Measurements from ENCODE around the gene NMBR.
"Not testable (repeated sequence)": the region's sequence is repeated elsewhere in the genome, so short reads cannot be mapped to it uniquely, and the experiment has no call there.

The NMBR gene

GRCh38 chr6:142058551-142059290 is 88.2 kb downstream of the NMBR start:
- Mint-ChIP-seq H3K4me3 (no peak overlapping the region), H3K27me3 (peaks cover 4% of the 10 kb centered on the region), H3K27ac (no peak overlapping the region), H3K36me3 (ENCODE audit: low read depth) (no peaks in the 10 kb centered on the region), H3K9me3 (no peaks in the 10 kb centered on the region), H3K4me1 (no peaks in the 10 kb centered on the region)
- ATAC-seq (no peak), DNase-seq (no peak)

DNA sequence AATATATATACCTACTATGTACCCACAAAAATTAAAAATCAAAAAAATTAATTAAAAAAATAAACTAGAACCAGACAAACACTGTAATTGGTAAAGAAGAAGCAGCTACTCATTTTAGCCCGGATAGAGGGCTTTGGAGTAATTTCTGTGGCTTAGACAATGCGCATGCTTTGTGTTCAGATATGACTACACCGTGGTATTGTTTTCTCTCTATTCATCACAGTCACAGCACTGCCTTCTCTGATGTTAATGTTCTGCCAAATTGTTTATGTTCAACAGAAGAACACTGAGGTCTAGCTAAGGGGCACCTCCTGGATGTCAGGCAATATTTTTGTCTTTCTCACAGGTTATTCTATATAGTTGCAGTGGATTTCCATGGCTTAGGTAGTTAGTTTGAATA is 91.7 kb downstream of the NMBR start:
- no peak overlapping the region for H3K27ac Mint-ChIP-seq

DNA sequence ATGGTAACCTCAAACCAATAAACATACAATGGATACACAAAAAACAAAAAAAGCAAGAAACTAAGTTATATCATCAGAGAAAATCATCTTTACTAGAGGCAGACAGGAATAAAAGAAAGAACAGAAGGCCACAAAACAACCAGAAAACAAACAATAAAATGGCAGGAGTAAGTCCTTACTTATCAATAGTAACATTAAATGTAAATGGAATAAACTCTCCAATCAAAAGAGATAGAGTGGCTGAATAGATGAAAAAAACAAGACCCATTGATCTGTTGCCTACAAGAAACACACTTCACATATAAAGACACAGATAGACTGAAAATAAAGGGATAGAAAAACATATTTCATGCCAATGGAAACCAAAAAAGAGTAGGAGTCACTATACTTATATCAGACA is 95.5 kb downstream of the NMBR start:
- Mint-ChIP-seq H3K4me3 (no peak overlapping the region), H3K36me3 (ENCODE audit: low read depth) (peaks cover 3% of the 10 kb centered on the region), H3K9me3 (peaks cover 32% of the 10 kb centered on the region), H3K27ac (no peak overlapping the region), H3K4me1 (no peaks in the 10 kb centered on the region), H3K27me3 (no peaks in the 10 kb centered on the region)
- DNase-seq = no peak
- ATAC-seq = no peak

More for the DNA sequence above, 91.7 kb downstream of the NMBR start:
- H3K9me3 Mint-ChIP-seq = peaks cover 26% of the 10 kb centered on the region
- peaks cover 2% of the 10 kb centered on the region for H3K27me3 Mint-ChIP-seq
- DNase-seq (no peak), ATAC-seq (no peak)
- no peaks in the 10 kb centered on the region for H3K4me1 Mint-ChIP-seq
- H3K36me3 Mint-ChIP-seq (ENCODE audit: low read depth) = peaks cover 3% of the 10 kb centered on the region
- no peak overlapping the region for H3K4me3 Mint-ChIP-seq

DNA sequence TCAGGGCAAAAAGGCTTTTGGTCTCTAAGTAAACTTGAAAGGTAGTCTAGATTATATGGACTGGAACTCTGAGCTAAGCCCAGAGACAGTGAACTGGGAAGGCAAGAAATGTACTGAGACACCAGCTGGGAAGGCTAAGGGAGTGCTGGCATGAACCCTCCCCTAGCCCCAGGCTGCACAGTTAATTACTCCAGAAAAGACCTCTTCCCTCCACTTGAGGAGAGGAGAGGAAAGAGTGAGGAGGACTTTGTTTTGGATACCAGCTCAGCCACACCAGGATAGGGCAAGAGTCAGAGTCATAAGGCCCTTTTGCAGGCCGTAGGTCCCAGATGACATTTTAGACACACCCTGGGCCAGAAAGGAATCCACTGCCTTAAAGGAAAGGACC is 98.3 kb downstream of the NMBR start:
- no peaks in the 10 kb centered on the region for H3K4me1 Mint-ChIP-seq
- no peak overlapping the region for H3K4me3 Mint-ChIP-seq
- ATAC-seq (no peak), DNase-seq (no peak)
- H3K36me3 Mint-ChIP-seq (ENCODE audit: low read depth) = peaks cover 3% of the 10 kb centered on the region
- H3K27ac Mint-ChIP-seq = no peak overlapping the region
- peaks cover 32% of the 10 kb centered on the region for H3K9me3 Mint-ChIP-seq
- peaks cover 6% of the 10 kb centered on the region for H3K27me3 Mint-ChIP-seq

DNA sequence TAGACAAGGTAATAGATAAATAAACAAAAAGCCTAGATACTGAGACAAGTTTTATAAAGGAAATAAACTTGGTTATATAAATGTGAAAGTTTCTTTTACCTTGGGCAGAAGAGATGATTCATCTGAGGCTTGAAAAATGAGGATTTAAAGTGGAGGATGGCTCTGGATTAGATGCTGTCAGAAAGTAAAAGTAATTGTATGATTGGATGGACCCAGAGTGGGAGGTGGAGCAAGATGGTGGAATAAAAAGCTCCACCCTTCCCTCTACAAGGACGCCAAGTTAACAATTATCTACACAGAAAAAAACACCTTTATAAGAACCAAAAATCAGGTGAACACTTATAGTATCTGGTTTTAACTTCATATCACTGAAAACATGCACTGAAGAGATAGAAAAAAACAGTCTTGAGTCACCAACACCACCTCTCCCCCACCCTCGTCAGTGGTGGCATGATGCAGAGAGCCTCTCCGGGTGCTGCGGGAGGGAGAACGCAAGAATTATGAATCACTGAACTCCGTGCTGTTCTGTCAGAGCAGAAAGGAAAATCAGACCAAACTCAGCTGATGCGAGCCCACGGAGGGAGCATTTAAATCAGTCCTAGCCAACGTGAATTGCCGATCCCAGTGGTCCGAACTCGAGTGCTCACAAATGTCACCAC is 98.9 kb downstream of the NMBR start:
- Mint-ChIP-seq H3K9me3 (peaks cover 32% of the 10 kb centered on the region), H3K27me3 (peaks cover 6% of the 10 kb centered on the region), H3K4me3 (no peak overlapping the region), H3K27ac (no peak overlapping the region), H3K36me3 (ENCODE audit: low read depth) (peaks cover 3% of the 10 kb centered on the region), H3K4me1 (no peaks in the 10 kb centered on the region)
- ATAC-seq = no peak
- no peak for DNase-seq

DNA sequence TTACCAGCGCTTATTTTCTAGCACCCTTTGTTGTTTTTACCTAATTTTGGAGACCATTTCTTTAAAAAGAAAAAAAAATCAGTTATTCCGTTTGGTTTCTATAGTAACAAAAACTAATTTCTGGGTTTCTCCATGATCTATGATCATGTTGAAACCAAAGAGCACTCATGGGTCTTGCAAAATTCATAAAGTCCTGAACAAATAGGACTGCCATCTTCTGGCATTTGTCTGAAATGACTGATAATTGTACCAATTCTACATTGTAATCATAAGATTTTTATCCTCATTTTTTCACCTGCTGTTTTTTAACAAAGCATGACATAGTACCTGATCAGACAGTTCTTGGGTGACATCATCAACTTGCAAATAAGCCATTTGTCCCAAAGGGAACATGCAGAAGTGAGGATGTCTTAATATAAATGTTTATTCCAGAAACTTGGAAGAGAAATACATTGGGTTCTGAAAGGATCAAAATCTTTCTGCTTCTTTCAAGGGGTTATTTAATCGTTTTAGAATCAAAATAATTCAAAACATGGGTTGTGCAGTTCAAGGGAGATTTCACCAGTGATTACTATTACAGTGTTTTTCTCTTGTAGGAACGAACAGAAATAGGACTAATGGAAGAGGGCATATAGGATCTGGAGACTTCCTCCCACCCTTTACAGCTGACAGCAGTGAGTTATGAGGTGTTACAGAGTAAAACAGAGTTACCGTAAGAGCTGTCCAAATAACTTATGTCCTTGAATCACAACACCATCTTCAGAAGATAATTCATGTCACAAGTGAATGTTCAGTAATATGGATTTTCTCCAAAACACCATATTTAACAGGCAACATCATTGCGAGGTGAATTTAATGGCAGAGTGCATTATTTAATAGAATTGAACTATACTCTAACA is 101.3 kb downstream of the NMBR start:
- Mint-ChIP-seq H3K4me3 (no peak overlapping the region), H3K36me3 (ENCODE audit: low read depth) (no peaks in the 10 kb centered on the region), H3K27ac (no peak overlapping the region), H3K9me3 (peaks cover 10% of the 10 kb centered on the region), H3K4me1 (no peaks in the 10 kb centered on the region), H3K27me3 (peaks cover 8% of the 10 kb centered on the region)
- ATAC-seq (no peak), DNase-seq (no peak)

- no peaks in the 10 kb centered on the region for H3K36me3 Mint-ChIP-seq (ENCODE audit: low read depth)
- DNase-seq (no peak), ATAC-seq (no peak)
- no peaks in the 10 kb centered on the region for H3K9me3 Mint-ChIP-seq
- H3K27me3 Mint-ChIP-seq = peaks cover 5% of the 10 kb centered on the region
- no peak overlapping the region for H3K27ac Mint-ChIP-seq
- H3K4me1 Mint-ChIP-seq = no peaks in the 10 kb centered on the region
- H3K4me3 Mint-ChIP-seq = no peak overlapping the region
Observed at GRCh38 chr6:142035890-142036289, 111.0 kb downstream of the NMBR start.

DNA sequence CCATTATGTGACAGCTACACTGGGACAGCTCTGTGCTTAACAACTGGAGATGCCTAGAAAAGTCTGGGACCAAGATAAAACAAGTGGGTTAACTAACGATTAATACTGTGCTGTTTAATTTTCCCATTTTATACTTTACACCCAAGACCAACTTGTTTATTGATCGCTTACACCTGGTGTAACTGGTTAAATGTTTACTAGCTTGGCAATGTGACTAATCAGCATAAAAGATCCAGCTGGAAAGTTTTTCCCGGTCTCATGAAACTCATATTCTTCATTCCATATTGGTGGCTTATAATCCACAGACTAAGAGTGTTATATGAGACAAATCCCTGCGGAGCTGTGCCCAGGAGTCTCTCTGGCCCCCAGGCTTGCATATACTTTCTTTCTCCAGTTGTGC is 115.9 kb downstream of the NMBR start:
- Mint-ChIP-seq H3K27me3 (peaks cover 7% of the 10 kb centered on the region), H3K36me3 (ENCODE audit: low read depth) (peaks cover 2% of the 10 kb centered on the region), H3K27ac (no peak overlapping the region), H3K4me1 (no peaks in the 10 kb centered on the region), H3K4me3 (no peak overlapping the region), H3K9me3 (peaks cover 11% of the 10 kb centered on the region)
- no peak for DNase-seq
- ATAC-seq = no peak

- Mint-ChIP-seq H3K4me1 (no peaks in the 10 kb centered on the region), H3K36me3 (ENCODE audit: low read depth) (peaks cover 2% of the 10 kb centered on the region), H3K27me3 (peaks cover 7% of the 10 kb centered on the region), H3K4me3 (peak overlapping the region; percentile 70), H3K9me3 (peaks cover 13% of the 10 kb centered on the region), H3K27ac (no peak overlapping the region)
- DNase-seq = peak; percentile 4
- ATAC-seq = no peak
Observed at GRCh38 chr6:142030115-142030619, 116.8 kb downstream of the NMBR start.

DNA sequence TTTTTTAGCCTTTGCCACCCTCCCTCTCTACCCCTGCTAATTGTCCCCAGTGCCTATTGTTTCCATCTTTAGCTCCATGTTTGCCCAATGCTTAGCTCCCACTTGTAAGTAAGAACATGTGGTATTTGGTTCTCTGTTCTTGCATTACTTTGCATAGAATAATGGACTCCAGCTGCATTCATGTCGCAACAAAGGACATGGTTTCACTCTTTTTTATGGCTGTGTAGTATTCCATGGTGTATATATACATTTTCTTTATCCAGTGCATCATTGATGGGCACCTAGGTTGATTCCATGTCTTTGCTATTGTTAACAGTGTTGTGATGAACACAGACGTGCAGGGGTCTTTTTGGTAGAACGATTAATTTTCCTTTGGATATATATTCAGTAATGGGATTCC is 118.4 kb downstream of the NMBR start:
- Mint-ChIP-seq H3K36me3 (ENCODE audit: low read depth) (peaks cover 2% of the 10 kb centered on the region), H3K4me3 (no peak overlapping the region), H3K27me3 (peaks cover 1% of the 10 kb centered on the region), H3K9me3 (peaks cover 13% of the 10 kb centered on the region), H3K4me1 (no peaks in the 10 kb centered on the region), H3K27ac (no peak overlapping the region)
- DNase-seq (no peak), ATAC-seq (no peak)

GRCh38 chr6:142027804-142028203 is 119.1 kb downstream of the NMBR start:
- H3K36me3 Mint-ChIP-seq (ENCODE audit: low read depth); ATAC-seq; H3K27ac Mint-ChIP-seq; DNase-seq; H3K27me3 Mint-ChIP-seq; H3K4me3 Mint-ChIP-seq; H3K4me1 Mint-ChIP-seq: not testable (repeated sequence)
- peaks cover 13% of the 10 kb centered on the region for H3K9me3 Mint-ChIP-seq

GRCh38 chr6:142027074-142027473 is 119.8 kb downstream of the NMBR start:
- Mint-ChIP-seq H3K4me1 (no peaks in the 10 kb centered on the region), H3K9me3 (peaks cover 13% of the 10 kb centered on the region), H3K27me3 (peaks cover 1% of the 10 kb centered on the region), H3K27ac (no peak overlapping the region), H3K4me3 (no peak overlapping the region), H3K36me3 (ENCODE audit: low read depth) (peaks cover 2% of the 10 kb centered on the region)
- DNase-seq (no peak), ATAC-seq (no peak)

GRCh38 chr6:142026471-142026870 is 120.5 kb downstream of the NMBR start:
- peaks cover 2% of the 10 kb centered on the region for H3K36me3 Mint-ChIP-seq (ENCODE audit: low read depth)
- H3K4me3 Mint-ChIP-seq = no peak overlapping the region
- peaks cover 13% of the 10 kb centered on the region for H3K9me3 Mint-ChIP-seq
- ATAC-seq (no peak), DNase-seq (no peak)
- H3K27ac Mint-ChIP-seq = no peak overlapping the region
- peaks cover 1% of the 10 kb centered on the region for H3K27me3 Mint-ChIP-seq
- H3K4me1 Mint-ChIP-seq = no peaks in the 10 kb centered on the region

All from activated naive CD8-positive, alpha-beta T cell treated with anti-CD3 and anti-CD28 coated beads, Interleukin-2, amount 50 U/mL, for 24 hours (primary cell).